NCI-H345 treated with DMSO at 0.1 percent for 48 hours (cell line): Measurements from ENCODE around the gene LRRC27.

Experiments
- DNase-seq: peaks from one replicate; lab custom pipeline; 2025; ENCODE audit not compliant: unreplicated experiment; lab: John Stamatoyannopoulos, UW

The LRRC27 gene

DNA sequence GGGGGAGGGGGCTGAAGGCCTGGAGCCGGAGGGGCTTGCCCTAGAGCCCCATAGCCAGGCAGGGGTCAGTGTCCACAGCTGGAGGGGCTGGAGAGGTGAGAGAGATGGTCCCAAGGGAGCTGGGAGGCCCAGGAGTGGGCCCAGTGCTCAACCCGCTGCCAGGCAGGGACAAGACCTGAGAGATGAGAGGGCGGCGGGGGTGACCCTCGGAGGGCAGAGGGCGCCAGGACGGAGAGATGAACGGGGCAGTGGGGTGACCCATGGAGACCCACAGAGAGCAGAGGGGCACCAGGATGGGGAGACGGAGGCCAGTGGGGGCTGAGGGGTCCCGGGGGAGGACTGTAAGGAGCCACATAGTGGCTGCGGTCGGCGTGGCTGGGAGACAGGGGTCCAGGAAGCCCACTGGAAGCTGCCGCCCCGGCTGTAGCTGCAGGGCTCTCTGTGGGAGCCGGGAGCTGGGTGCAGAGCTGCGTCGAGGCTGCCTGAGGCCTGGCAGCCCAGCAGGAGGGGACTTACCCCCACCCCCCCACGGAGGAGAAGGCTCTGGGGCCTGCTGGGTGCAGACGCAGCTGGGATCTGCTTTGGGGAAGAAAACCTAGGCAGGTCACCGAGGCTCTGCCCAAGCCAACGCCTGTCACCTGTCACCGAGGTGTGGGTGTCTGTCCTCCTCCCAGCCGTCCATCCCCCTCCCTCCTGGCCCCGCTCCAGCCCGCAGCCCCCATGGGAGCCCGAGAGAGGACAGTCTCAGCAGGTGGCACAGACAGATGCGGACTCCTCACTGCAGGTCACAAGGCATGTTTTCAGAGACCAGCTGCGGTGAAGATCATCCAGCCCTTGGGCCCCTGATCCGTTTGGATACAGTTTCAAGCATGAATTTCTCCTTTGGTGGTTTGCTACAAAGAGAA is 90.1 kb downstream of the LRRC27 start:
- peak; percentile 51 for DNase-seq

DNA sequence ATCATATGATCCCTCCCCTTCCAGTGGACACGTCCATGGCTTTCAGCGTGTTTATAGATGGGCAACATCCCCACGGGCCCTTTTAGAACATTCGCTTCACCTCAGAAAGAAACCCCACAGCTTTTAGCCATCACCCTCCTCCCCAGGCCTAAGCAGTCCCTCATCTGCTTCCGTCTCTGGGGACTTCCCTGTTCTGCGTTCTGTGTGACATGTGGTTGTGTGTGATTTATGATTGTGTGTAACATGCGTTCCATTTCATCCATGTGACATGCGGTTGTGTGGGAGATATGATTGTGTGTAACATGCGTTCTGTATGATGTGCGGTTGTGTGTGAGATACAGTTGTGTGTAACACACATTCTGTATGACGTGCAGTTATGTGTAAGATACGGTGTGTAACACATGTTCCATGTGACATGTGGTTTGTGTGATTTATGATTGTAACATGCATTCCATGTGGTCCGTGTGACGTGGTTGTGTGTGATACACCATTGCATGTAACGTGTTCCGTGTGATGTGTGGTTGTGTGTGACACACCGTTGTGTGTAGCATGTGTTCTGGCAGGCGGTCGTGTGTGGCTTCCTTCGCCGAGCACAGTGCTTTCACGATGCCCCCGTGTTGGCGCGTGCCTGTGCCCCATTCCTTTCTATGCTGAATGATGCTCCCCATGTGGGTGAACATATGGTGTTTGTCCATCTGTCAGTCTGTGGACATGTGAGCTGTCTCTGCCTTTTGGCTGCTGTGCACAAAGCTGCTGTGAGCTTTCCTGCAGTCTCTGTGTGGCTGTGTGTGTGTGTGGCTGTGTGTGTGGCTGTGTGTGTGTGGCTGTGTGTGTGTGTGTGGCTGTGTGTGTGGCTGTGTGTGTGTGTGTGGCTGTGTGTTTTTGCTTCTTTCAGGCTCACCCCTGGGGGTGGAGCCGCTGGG is 91.2 kb downstream of the LRRC27 start:
- DNase-seq = no peak

DNA sequence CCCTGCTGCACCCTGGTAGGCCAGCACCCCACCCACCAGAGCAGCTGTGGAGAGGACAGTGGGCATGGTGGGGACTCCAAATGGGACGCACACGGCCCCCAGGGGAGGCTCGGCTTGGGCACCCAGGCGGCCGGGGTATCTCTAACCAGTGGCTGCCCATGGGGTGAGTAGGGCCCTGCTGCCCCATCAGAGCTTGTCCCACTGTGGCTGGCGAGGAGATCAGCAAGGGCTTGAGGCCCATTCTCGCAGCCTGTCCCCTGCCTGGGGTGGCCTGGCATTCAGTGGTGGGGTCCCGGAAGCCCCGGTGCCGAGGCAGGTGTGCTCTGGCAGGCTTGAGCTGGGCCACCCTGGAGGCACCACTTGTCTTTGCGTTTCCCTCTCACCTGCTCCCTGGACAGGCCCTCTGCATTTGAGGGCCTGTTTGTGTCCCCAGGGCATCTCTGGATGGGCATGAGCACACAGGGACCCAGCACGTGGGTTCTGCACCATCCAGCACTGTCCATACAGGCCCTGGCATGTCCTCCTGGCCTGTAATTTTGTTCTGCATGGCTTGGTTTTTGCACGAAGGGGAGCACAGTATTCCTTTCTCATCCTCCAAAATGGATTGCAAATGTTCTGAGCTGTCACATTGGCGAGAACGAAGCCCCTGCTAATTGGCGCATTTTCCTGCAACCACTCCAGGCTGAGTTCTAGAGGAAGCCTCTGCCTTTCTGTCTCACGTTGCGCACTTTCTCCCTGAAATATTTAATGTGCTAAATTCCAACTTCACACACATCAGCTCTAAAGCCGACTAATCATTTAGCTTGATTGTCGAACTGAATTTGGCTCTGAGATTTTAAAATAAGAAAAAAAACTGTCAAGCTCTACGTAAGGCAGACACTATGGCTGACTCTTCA is 92.2 kb downstream of the LRRC27 start:
- peak; percentile 64 for DNase-seq

DNA sequence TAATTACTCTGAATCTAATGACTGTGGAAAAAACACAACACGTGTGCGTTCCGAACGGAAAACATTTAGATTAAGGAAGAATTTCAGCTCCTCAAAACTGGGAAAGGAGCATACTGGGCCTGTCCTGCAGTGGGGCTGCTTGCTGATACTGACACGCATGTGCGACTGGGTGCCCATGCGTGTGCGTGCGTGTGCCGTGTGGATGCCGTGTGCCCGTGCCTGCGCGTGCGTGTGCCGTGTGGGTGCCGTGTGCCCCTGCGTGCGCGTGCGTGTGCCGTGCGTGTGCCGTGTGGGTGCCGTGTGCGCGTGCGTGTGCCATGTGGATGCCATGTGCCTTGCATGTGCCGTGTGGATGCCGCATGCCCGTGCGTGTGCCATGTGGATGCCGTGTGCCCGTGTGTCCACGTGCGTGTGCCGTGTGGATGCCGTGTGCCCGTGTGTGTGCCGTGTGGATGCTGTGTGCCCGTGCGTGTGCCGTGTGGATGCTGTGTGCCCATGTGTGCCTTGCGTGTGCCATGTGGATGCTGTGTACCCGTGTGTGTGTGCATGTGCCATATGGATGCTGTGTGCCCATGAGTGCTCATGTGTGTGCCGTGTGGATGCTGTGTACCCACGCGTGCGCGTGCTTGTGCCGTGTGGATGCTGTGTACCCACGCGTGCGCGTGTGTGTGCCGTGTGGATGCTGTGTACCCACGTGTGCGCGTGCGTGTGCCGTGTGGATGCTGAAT is 93.2 kb downstream of the LRRC27 start:
- DNase-seq = no peak

DNA sequence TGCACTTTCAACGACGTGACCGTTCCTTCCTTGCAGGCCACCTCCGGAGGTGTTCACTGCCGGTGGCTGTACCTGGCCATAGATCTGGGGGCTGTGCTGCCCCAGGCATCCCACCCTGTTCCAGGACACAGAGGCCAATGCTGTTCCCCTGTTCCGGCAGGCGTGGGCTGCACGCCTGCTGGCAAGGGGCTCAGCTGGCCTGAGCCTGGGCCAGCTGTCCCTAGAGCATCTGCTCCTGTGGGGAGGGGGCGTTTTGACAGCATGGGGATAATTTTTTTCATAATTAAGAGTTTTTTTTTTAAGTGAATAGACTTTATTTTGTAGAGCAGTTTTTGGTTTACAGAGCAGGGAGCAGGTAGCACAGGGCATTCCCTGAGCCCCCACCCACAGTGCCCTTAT is 93.8 kb downstream of the LRRC27 start:
- no peak for DNase-seq

DNA sequence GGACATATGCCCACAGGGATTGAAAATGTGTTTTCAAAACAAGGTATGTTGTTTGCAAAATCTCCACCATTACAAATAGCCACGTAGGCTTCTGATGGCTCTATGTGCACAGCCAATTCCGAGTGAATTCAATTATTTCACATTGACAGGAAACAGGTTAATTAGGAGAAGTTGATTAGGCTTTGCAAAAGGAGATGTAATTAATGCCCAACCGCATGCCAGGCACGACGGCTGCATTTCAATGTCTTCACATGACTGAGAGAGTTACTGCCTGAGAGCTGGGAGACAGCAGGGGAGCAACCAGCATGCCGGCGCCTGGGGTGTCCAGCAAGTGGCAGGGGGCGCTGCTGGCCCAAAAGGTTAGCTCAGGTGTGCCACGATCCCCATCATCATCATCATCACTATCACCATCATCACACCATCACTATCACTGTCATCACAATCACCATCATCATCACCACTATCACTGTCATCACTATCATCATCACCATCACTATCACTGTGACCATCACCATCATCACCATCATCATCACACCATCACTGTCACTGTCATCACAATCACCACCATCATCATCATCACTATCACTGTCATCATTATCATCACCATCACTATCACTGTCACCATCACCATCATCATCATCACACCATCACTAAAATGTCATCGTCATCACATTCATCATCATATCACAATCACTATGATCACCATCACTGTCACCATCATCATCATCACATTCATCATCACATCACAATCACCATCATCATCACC is 95.2 kb downstream of the LRRC27 start:
- DNase-seq = no peak

DNA sequence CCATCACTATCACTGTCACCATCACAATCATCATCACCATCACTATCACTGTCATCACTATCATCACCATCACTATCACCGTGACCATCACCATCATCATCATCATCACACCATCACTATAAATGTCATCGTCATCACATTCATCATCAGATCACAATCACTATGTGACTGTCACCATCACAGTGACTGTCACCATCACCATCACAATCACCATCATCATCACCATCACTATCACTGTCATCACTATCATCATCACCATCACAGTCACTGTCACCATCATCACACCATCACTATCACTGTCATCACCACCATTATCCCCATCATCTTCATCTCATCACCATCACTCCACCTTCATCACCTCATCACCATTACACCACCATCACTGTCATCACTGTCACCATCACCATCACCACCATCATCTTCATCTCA is 96.0 kb downstream of the LRRC27 start:
- DNase-seq = no peak

DNA sequence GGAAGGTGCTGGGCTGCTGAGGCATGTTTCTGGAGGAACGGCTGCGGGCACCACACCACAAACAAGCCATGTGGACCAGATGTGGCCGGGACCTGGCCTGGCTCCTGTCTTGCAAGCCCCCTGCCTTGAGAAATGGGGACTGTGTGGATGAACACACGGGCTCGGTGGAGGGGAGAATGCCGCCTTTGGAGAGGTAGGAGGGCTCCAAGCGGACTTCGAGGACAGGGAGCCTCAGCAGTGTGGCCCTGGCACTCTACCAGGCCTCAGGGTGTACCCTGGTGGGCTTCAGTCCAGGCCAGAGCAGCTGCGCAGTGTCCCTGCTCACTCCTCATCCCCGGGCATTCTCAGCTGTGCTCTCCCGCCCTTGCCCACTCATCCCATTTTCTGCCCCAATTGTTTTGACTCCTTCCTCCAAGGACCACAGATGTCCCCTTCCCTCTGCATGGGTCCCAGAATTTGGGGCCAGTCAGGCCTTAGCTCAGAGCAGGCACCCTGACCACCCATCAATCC is 96.5 kb downstream of the LRRC27 start:
- DNase-seq = no peak
